PC-3 (cell line): ENCODE data around the gene ANKRD45. TPM values are rescaled to one million over a fixed set of nuclear protein-coding genes. Genes with fewer than 3 reads are reported as not detected.

Experiments used
- ATAC-seq: fragments of 200-7000 bp; cut with Tn5 transposase; 2 replicates; pipeline ENCODE4 v1.9.1; 2020; ENCODE audit warnings: mild to moderate bottlenecking, moderate library complexity
- BruUV-seq: library from RNA; stranded (reverse); fragments of 400-500 nt; replicated peaks from 2 replicates; lab custom pipeline; 2021; lab: Mats Ljungman, UMichigan
- CTCF ChIA-PET: fragments of 300-600 bp; sonication (Branson Sonifier 250); formaldehyde crosslinking; loops from one replicate; lab custom pipeline; 2022; ENCODE audit warnings: antibody characterized with exemption; lab: Charles Lee
- POLR2A ChIA-PET: fragments of 300-600 bp; sonication (Branson Sonifier 250); formaldehyde crosslinking; loops from one replicate; lab custom pipeline; 2022; ENCODE audit warnings: antibody characterized with exemption; ENCODE audit not compliant: unreplicated experiment; lab: Charles Lee
- DNase-seq: peaks from one replicate; pipeline ENCODE4 v3.0.0-alpha.2; 2015
- H2AFZ ChIP-seq: fragments of 300-600 bp; sonication (generic); 2 replicates; pipeline ENCODE4 v1.6.0; 2016; ENCODE audit warnings: antibody characterized with exemption, low read length
- H3F3A ChIP-seq: fragments of 300-600 bp; sonication (generic); one replicate; pipeline ENCODE4 v1.6.0; 2017; ENCODE audit warnings: antibody characterized with exemption, low read length, control low read depth, mild to moderate bottlenecking; ENCODE audit not compliant: unreplicated experiment
- H3K27ac ChIP-seq: fragments of 300-600 bp; sonication (generic); 2 replicates; pipeline ENCODE4 v1.5.1; 2016; ENCODE audit warnings: mild to moderate bottlenecking, low read length
- H3K27me3 ChIP-seq: fragments of 300-600 bp; sonication (generic); 2 replicates; pipeline ENCODE4 v1.6.1; 2016; ENCODE audit warnings: low read length, mixed read lengths
- H3K36me3 ChIP-seq: fragments of 300-600 bp; sonication (generic); 2 replicates; pipeline ENCODE4 v1.6.1; 2016; ENCODE audit warnings: low read depth, mixed run types, low read length, mixed read lengths
- H3K4me1 ChIP-seq: fragments of 300-600 bp; sonication (generic); 2 replicates; pipeline ENCODE4 v1.5.1; 2016; ENCODE audit warnings: low read length; ENCODE audit not compliant: insufficient read depth
- H3K4me2 ChIP-seq: fragments of 300-600 bp; sonication (generic); 2 replicates; pipeline ENCODE4 v1.6.0; 2016; ENCODE audit warnings: low read length
- H3K4me3 ChIP-seq: fragments of 300-600 bp; sonication (generic); 2 replicates; pipeline ENCODE4 v1.5.1; 2016; ENCODE audit warnings: mild to moderate bottlenecking, low read length, mixed read lengths
- H3K79me2 ChIP-seq: fragments of 300-600 bp; sonication (generic); 2 replicates; pipeline ENCODE4 v1.6.1; 2017; ENCODE audit warnings: low read length, mixed read lengths
- H3K9ac ChIP-seq: fragments of 300-600 bp; sonication (generic); 2 replicates; pipeline ENCODE4 v1.6.0; 2016; ENCODE audit warnings: mild to moderate bottlenecking, low read length
- H3K9me2 ChIP-seq: fragments of 300-600 bp; sonication (generic); replicated peaks from 2 replicates; pipeline ENCODE4 v1.6.1; 2016; ENCODE audit warnings: mixed run types, low read length, mixed read lengths
- H3K9me3 ChIP-seq: fragments of 300-600 bp; sonication (generic); 2 replicates; pipeline ENCODE4 v1.6.1; 2016; ENCODE audit warnings: low read length, mixed read lengths
- H4K20me1 ChIP-seq: fragments of 300-600 bp; sonication (generic); 2 replicates; pipeline ENCODE4 v1.6.1; 2016; ENCODE audit warnings: low read length, mixed read lengths
- CTCF ChIP-seq: fragments of 300-600 bp; sonication (generic); conservative IDR thresholded peaks from 2 replicates; pipeline ENCODE4 v1.5.1; 2017; ENCODE audit warnings: antibody characterized with exemption, low read depth, mild to moderate bottlenecking, low read length
- EZH2 ChIP-seq: fragments of 300-600 bp; sonication (generic); IDR thresholded peaks from one replicate; pipeline ENCODE4 v1.6.1; 2017; ENCODE audit warnings: antibody characterized with exemption, mild to moderate bottlenecking, low read length; ENCODE audit not compliant: unreplicated experiment
- EZH2phosphoT487 ChIP-seq: fragments of 300-600 bp; sonication (generic); IDR thresholded peaks from 2 replicates; pipeline ENCODE4 v1.6.1; 2018; ENCODE audit warnings: mild to moderate bottlenecking, antibody characterized with exemption, low read length, borderline replicate concordance
- intact Hi-C: fragments of 100-400 bp; cut with micrococcal nuclease; formaldehyde crosslinking; loops from 2 replicates; pipeline ENCODE4 v1.9.0; 2023
- total RNA-seq: library from RNA; depleted of rRNA; stranded (reverse); fragments of >200 nt; gene quantifications from 2 replicates; pipeline ENCODE4 v1.2.3, GENCODE V29; 2014

ANKRD45 gene
- total RNA-seq, 1 experiment from 2014 or later: not detected

GRCh38 chr1:173660306-173660705 is 9.3 kb downstream of the ANKRD45 start:
- no TSS peak for BruUV-seq
- Histone ChIP-seq H3K9ac (no peak overlapping the region), H3K36me3 (no peaks in the 10 kb centered on the region), H4K20me1 (no peaks in the 10 kb centered on the region), H3K27me3 (no peaks in the 10 kb centered on the region), H3K4me1 (no peaks in the 10 kb centered on the region), H2AFZ (no peak overlapping the region), H3K4me3 (no peak overlapping the region), H3K4me2 (no peak overlapping the region), H3K79me2 (no peaks in the 10 kb centered on the region), H3K27ac (no peak overlapping the region), H3F3A (no peaks in the 10 kb centered on the region), H3K9me2 (no peaks in the 10 kb centered on the region), H3K9me3 (no peaks in the 10 kb centered on the region)
- ChIA-PET POLR2A (no interaction called here), CTCF (interaction anchor here (1.0 kb wide), 1 partner anchor 153 kb away, joined by 5 read pairs; no protein-coding TSS in a partner anchor)
- no peak for ATAC-seq
- TF ChIP-seq EZH2phosphoT487 (no peak), CTCF (no peak), EZH2 (no peak)
- DNase-seq: no peak
- intact Hi-C loops: no loop called here

- no TSS peak for BruUV-seq
- H4K20me1 ChIP-seq: no peaks in the 10 kb centered on the region
- peak overlapping the region; percentile 30 for H3K4me2 ChIP-seq
Measured at GRCh38 chr1:173648880-173649605, 20.6 kb downstream of the ANKRD45 start.

More at GRCh38 chr1:173648880-173649605, 20.6 kb downstream of the ANKRD45 start:
- ChIA-PET CTCF (no interaction called here), POLR2A (interaction anchor here (0.6 kb wide), 2 partner anchors 138 to 172 kb away, joined by 4 to 5 read pairs; partner anchors contain the start of gene PRDX6)
- H3K9me2 ChIP-seq: no peaks in the 10 kb centered on the region
- intact Hi-C loops: loop anchor here (1.0 to 5.0 kb wide), 5 partner anchors 57 to 217 kb away; partner anchors contain the start of gene KLHL20
- H3K9me3 ChIP-seq: no peaks in the 10 kb centered on the region
- no peaks in the 10 kb centered on the region for H3K36me3 ChIP-seq
- no peaks in the 10 kb centered on the region for H3K79me2 ChIP-seq
- peak overlapping the region; percentile 3 for H3K27ac ChIP-seq
- H2AFZ ChIP-seq: no peak overlapping the region
- H3F3A ChIP-seq: no peaks in the 10 kb centered on the region
- no peaks in the 10 kb centered on the region for H3K27me3 ChIP-seq
- ATAC-seq (peak; percentile 97), DNase-seq (peak; percentile 97)
- H3K4me3 ChIP-seq: no peak overlapping the region
- no peak for TF ChIP-seq EZH2
- no peak for TF ChIP-seq EZH2phosphoT487
- no peak for TF ChIP-seq CTCF
- no peak overlapping the region for H3K9ac ChIP-seq
- H3K4me1 ChIP-seq: peaks cover 24% of the 10 kb centered on the region
